Measurements from ENCODE around the gene BCL10. TPM values are rescaled to one million over a fixed set of nuclear protein-coding genes. Genes with fewer than 3 reads are reported as not detected.

Gene BCL10
- total RNA-seq, 1 donor from 2014 or later = 34.9 TPM

GRCh38 chr1:85297855-85298629 lies 21.6 kb upstream of the BCL10 start:
- DNase-seq (ENCODE audit: low spot score) = peak; percentile 69

- DNase-seq (ENCODE audit: low spot score) = no peak
Observed at GRCh38 chr1:85297538-85297854, 21.1 kb upstream of the BCL10 start.

DNA sequence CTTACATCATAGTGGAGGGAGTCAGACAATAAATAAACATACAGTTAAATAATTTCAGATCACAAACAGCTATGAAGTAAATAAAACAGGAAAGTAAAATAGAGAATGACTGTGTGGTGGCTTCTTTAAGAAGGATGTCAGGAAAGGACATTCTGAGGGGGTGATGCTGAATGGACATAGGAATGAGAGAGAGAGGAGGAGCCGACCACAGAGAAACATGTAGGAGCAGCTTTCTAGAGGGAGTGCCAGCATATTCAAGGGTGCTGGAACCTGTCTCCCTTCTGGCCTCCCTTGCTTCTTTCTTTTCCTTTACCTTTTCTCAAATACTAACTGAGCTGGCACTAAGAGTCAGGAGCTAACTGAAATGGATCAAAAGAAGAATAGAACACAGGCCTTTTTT lies 20.5 kb upstream of the BCL10 start:
- no peak for DNase-seq (ENCODE audit: low spot score)

DNA sequence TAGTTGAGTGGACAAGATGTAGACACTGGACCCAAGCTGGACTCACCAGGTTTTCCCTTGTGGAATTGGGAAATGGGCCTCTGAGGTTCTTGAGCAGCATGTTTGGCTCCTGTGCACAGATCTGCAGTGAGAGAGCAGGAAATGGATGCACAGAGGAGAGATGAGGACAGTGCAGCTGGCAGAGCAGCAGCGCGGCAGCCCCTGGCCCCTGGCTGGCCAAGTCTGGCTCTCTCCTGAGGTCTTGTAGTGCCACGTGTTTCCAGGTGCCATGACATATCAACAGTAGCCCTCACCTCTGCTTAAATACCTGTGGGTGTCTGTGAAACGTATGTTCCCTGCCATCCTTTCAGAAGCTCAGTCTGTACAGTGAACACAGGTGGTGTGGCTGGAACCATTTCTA lies 19.2 kb upstream of the BCL10 start:
- DNase-seq (ENCODE audit: low spot score) = no peak

DNA sequence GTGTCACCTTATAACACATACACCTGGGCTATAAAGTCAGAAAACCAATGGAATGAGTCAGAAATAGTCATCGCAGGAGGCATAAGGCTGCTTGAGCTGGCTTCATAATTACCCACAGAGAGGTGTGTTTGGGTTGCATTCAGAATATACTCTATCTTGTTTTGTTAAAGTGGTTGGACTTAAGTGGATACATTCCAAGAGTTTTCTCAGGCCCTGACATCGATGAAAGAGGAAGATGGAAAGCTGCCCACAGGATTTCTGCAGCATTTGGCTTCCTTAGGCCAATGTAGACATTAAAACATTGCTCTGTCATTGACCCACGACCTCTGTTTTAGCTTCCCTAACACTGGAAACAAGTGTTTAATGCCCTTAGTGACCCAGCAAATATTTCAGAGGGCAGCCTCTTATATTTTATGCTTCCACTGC lies 18.6 kb upstream of the BCL10 start:
- DNase-seq (ENCODE audit: low spot score) = no peak

DNA sequence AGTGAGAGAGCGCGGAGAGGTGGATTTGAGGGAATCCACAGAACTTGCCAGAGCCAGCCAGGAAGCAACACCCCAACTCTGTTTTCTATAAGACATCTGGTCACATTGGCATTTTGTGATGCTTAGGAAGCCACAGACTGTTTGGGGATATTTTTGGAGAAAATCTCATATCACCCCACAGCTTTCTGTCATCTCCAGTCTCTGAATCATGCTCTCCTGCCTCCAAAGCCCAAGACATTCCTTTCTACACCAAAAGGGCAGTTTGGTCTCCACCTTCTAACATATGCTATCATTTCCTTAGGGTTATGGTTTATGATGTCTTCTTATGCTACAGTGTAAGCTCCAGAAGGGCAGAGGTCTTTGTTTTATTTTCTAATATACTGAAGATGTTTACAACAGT lies 14.4 kb upstream of the BCL10 start:
- no peak for DNase-seq (ENCODE audit: low spot score)

DNA sequence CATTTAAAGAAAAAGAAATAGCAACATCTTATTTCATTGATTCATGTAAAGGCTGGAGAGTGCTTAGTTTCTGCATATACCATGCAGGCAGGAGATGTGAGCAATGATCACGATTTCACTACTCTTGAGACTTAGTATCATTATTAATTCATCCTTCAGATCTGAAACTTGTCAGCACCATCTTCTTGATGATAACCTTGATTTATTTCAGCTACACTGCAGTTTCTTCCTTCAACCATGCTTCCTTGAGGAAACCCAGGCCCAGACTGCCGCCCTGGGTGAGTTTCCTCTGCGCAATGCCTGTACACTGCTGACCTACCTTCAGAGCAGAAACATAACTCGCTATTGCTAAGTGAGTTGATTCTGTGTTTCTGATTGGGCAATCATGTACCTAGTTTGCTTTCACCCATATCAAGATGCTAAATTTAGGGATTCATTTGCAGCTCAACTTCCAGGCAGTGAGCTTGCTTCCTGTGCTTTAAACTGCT lies 13.5 kb upstream of the BCL10 start:
- DNase-seq (ENCODE audit: low spot score) = no peak

DNA sequence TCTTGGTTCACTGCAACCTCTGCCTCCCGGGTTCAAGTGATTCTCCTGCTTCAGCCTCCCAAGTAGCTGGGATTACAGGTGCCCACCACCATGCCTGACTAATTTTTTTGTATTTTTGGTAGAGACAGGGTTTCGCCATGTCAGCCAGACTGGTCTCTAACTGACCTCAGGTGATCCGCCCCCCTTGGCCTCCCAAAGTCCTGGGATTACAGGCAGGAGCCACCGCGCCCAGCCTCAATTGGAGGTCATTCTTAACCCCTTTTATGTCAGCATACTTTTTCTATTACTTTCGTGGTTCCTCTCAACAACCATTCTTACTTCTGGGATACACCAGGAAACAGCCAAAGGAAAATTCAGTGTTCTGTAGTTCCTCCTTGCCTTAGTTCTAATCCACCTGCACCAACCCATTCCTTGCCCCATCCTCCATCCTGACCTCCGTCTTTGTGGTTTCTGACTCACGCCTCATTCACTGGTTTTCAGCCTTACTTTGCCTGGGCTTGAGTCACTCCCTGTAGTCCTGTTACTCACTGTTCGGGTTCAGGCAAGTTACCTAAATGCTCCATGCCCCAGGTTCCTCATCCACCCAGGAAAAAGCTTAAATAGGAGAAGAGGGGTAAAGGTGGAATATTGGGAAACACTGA lies 12.9 kb upstream of the BCL10 start:
- peak; percentile 76 for DNase-seq (ENCODE audit: low spot score)

- DNase-seq (ENCODE audit: low spot score) = no peak
Observed at GRCh38 chr1:85284202-85284601, 7.8 kb upstream of the BCL10 start.

DNA sequence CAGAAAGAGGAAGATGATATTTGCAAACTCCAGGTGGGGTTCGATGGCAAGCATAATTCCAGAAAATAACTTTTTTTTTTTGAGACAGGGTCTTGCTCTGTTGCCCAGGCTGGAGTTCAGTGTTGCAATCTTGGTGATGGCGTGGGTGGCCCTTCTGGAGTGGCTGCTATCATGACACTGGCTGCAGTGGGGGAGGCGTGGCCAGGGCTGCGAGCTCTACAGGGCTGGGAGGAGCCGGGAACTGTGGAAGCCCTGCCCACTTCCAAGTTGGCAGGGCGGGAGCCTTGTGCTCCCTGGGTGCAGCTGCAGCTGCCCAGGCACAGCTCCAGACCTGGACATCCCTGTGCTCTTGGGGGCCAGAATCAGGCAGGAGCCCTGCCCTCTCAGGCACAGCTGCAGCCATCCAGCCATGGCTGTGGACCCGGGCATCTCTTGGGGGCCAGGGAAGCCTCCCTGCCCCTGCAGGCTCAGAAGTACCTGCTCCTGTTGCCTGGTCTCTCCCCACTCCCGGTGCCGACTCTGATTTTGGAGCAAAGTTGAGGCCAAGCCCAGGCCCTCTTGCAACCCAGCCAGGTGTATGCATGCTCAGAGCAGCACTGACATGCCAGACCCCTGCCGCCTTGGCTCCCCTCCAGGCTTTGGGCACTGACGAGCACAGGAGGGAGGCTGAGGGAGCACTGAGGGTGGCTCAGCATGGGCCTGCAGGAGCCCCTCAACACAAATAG lies 7.2 kb upstream of the BCL10 start:
- no peak for DNase-seq (ENCODE audit: low spot score)

DNA sequence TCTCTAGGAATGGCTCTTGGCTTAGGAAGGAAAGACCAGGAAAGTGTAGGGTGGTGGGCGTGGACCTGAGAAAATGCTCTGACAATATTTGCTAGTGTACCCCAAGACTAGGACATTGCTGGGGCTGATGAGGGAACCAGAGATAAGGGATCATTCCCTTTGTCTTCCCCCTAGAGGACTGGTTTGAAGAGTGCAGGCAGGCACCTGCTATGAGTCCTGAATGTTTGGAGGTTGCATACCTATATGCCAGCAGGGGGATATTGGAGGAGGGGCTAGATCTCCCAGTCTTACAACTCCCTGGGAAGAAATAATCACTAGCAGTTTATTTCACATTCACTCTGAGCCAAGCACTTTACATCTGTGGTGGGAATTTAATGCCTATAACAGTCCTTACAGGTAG lies 6.0 kb upstream of the BCL10 start:
- no peak for DNase-seq (ENCODE audit: low spot score)

- DNase-seq (ENCODE audit: low spot score) = no peak
Observed at GRCh38 chr1:85280636-85281035, 4.2 kb upstream of the BCL10 start.

DNA sequence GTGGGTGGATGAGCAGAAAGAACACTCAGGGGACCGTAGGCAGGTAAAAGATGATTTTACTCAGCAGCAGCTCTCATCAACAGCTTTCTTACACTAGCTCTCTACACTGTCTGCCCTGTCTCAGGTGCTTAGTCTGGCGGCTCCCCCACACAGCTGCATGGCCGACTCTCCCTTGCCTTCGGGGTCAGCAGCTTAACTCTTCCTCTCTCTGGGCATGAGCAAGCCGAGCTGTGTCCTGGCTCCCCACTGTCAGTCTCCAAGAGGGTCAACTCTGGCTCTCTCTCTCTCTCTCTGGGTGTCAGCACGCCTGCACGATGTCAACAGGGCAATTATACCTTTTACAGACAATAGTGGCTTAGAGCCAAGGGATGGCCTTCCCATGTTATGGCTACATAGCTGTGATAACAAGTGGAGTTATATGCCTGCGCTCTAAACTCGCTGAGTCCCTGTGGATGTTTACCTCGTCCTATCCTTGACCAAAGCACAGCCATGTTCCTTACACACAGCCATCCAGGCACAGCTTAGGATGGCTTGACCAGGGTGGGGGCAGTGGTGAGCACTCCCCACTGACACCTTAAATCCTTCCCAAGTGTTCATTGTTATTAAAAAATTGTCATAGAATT lies 3.1 kb upstream of the BCL10 start:
- no peak for DNase-seq (ENCODE audit: low spot score)

DNA sequence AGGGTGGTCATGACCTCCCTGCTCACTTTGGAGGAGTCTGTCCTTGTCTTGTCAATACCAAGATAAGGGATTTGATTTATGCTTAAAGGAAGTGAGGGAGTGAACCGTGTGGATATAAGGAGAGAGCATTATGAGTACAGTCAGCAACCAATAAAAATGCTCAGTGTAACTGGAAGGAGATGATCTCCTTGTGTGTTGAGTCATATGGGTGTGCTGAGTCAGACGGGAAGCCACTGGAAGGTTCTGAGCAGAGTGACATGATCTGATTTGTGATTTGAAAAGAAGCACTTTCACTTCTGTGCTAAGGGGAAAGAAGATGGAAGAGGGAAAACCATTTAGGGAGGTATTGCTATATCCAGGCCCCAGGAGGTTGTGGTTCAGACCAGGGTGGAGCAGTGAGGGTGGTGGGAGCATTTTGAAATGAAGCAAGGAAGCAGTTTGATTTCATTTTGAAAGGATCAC lies 2.5 kb upstream of the BCL10 start:
- DNase-seq (ENCODE audit: low spot score) = peak; percentile 66

- DNase-seq (ENCODE audit: low spot score) = no peak
Observed at GRCh38 chr1:85277802-85278201, 1.4 kb upstream of the BCL10 start.

GRCh38 chr1:85276978-85277639 lies 677 bp upstream of the BCL10 start:
- no peak for DNase-seq (ENCODE audit: low spot score)

DNA sequence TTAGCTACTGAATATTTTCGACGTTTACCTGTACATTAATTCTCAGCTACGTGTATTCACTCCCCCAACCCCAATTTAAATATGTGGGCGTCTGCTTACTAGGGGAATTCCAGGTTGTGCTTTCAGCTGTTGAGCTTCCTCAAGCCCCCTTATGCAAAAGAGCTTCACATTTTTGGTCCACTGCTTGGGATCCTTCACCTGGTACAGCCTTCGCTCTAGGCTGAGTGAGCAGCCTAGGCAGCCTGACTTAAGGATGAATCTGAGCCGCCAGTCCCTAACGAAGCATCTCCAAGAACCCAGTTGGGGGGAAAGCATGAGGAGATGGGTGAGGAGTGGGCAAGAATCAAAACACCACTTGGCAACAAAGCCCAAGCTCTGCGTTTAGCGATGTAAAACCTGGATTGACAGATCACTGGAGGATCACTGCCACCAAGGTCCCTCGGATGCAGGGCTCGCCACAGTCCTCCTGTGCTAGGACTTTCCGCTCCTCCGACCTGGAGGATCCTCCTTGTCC lies 674 bp downstream of the BCL10 start:
- DNase-seq (ENCODE audit: low spot score) = no peak

DNA sequence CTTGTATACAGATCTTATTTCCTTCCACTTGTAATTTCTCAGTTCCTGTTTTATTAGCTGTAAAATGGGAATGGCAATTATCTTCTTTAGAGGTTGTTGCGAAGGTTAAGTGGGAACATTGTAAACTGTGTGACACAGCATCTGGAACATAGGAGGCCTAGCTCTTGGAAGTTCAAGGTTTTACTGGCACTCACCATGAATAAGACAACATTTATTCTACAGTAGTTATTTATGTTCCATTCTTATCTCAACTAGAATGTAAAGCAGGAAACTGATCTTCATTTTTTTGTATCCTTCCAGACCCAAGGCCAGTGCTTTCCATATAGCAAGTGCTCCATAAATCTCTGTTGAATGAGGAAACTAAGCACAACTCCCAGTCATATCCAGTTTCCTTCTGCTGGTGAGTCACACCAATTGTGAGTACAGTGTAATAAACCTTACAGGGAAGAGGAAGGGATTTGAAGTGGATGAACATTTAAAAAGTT lies 1.4 kb downstream of the BCL10 start:
- DNase-seq (ENCODE audit: low spot score) = no peak

GRCh38 chr1:85273397-85273796 lies 3.0 kb downstream of the BCL10 start:
- DNase-seq (ENCODE audit: low spot score) = no peak

DNA sequence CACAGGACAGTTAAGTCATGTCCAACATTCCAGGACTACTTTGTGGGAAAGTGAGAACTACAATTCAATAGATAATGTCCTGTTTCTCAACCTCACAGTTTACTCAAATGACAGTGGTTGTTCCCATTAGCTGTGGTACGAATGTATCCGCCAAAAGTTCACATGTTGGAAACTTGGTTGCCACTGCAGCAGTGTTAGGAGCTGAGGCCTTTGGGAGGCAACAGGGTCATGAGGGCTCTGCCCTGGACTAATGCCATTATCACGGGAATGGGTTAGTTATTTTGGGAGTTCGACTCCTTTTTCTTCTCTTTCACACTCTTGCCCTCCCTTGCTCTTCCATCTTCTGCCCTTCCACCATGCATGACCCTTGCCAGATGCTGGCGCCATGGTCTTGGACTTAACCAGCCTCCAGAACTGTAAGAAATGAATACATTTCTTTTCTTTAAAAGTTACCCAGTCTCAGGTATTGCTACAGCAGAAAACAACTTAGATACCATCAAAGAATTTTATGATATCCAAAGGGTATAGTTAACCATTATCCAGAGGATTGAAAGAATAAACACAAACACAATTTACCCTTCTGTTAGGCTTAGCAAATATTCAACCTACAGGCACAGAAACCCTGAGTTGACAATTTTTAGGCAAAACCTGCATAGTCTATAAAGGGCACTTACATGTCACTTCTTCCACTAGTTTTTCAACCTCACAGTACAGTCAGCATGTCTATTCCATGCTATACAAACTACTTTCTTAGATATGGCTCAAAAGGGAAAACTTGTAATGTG lies 7.4 kb downstream of the BCL10 start:
- DNase-seq (ENCODE audit: low spot score) = no peak

- DNase-seq (ENCODE audit: low spot score) = no peak
Observed at GRCh38 chr1:85267313-85267712, 9.1 kb downstream of the BCL10 start.

Measured in ureter (tissue), 1 donor.